Gastroesophageal sphincter (tissue), 3 donors: ENCODE data around the gene HIVEP3.

ENCODE experiments used
- CTCF ChIP-seq, 4 experiments: fragments of 200-600 bp in 2 of 4; fragments of 450-650 bp in 2 of 4; sonication (generic) in 1 of 4; IDR thresholded peaks; one replicate each; pipeline ENCODE4 v1.5.1; 2017 to 2019; ENCODE audit warnings: antibody characterized with exemption in 4 of 4, mild to moderate bottlenecking in 2 of 4, moderate library complexity in 2 of 4
- EP300 ChIP-seq: sonication (generic); formaldehyde crosslinking; IDR thresholded peaks from one replicate; pipeline ENCODE4 v1.6.1; 2017; ENCODE audit warnings: antibody characterized with exemption, mild to moderate bottlenecking
- POLR2A ChIP-seq, 2 donors: fragments of 450-650 bp; IDR thresholded peaks; one replicate each; pipeline ENCODE4 v1.6.1; 2017; ENCODE audit warnings: antibody characterized with exemption in 2 of 2, mild to moderate bottlenecking in 2 of 2, moderate library complexity in 1 of 2
- POLR2AphosphoS5 ChIP-seq: sonication (generic); formaldehyde crosslinking; IDR thresholded peaks from one replicate; pipeline ENCODE4 v1.6.1; 2017; ENCODE audit warnings: antibody characterized with exemption

- TF ChIP-seq CTCF (IDR thresholded peaks at IDR 0.05) (no peak), POLR2AphosphoS5 (no peak), EP300 (no peak), POLR2A (IDR thresholded peaks at IDR 0.05) (no peak)
These were observed 62.4 kb downstream of the HIVEP3 start for GRCh38 chr1:41856151-41856943.
